SU-DHL-6 (cell line): ENCODE measurements around the gene PPP2R5C.

Source experiments
- H2AFZ ChIP-seq: fragments of 200-600 bp; sonication (generic); 2 replicates; pipeline ENCODE4 v1.6.1; 2014; ENCODE audit warnings: low read depth, mild to moderate bottlenecking, moderate library complexity, mixed read lengths, antibody characterized with exemption, low read length; ENCODE audit not compliant: severe bottlenecking
- H3F3A ChIP-seq: fragments of 200-600 bp; shearing (Covaris generic); 2 replicates; pipeline ENCODE4 v1.6.0; 2016; ENCODE audit warnings: antibody characterized with exemption, mild to moderate bottlenecking; ENCODE audit not compliant: insufficient read depth
- H3K27ac ChIP-seq: fragments of 200-600 bp; sonication (generic); 2 replicates; pipeline ENCODE4 v1.5.1; 2016; ENCODE audit warnings: low read depth, mild to moderate bottlenecking, low read length, moderate library complexity, mixed read lengths
- H3K27me3 ChIP-seq: fragments of 200-600 bp; sonication (generic), shearing (Covaris generic); 2 replicates; pipeline ENCODE4 v1.6.0; 2014; ENCODE audit warnings: mild to moderate bottlenecking, low read length
- H3K36me3 ChIP-seq: fragments of 200-600 bp; sonication (generic); 2 replicates; pipeline ENCODE4 v1.6.1; 2014; ENCODE audit warnings: mild to moderate bottlenecking, low read length, mixed read lengths
- H3K4me2 ChIP-seq: fragments of 300-600, 200-600 bp; shearing (Covaris generic), sonication (generic); 2 replicates; pipeline ENCODE4 v1.6.0; 2014; ENCODE audit warnings: low read length, low read depth, mild to moderate bottlenecking; ENCODE audit not compliant: poor library complexity, severe bottlenecking
- H3K4me3 ChIP-seq: fragments of 200-600 bp; sonication (generic); 2 replicates; pipeline ENCODE4 v1.5.1; 2014; ENCODE audit warnings: antibody characterized with exemption, low read length, mild to moderate bottlenecking, mixed read lengths; ENCODE audit not compliant: insufficient read depth, poor library complexity, severe bottlenecking
- H3K79me2 ChIP-seq: fragments of 200-600 bp; sonication (generic); 2 replicates; pipeline ENCODE4 v1.6.1; 2014; ENCODE audit warnings: mild to moderate bottlenecking, low read length, moderate library complexity; ENCODE audit not compliant: insufficient read depth
- H3K9ac ChIP-seq: fragments of 200-600 bp; sonication (generic); 2 replicates; pipeline ENCODE4 v1.7.0; 2014; ENCODE audit warnings: mild to moderate bottlenecking, low read length
- H3K9me2 ChIP-seq: fragments of 200-600 bp; sonication (generic); replicated peaks from 2 replicates; pipeline ENCODE4 v1.6.1; 2014; ENCODE audit warnings: low read length; ENCODE audit not compliant: insufficient read depth
- H3K9me3 ChIP-seq: fragments of 200-600 bp; sonication (generic); 2 replicates; pipeline ENCODE4 v1.6.1; 2014; ENCODE audit warnings: low read length, mixed read lengths; ENCODE audit not compliant: insufficient read depth
- H4K20me1 ChIP-seq: fragments of 200-600 bp; sonication (generic); 2 replicates; pipeline ENCODE4 v1.6.1; 2014; ENCODE audit warnings: low read depth, mild to moderate bottlenecking, antibody characterized with exemption, low read length, moderate library complexity, mixed read lengths
- EZH2phosphoT487 ChIP-seq: fragments of 200-600 bp; sonication (generic), shearing (Covaris generic); conservative IDR thresholded peaks from 2 replicates; pipeline ENCODE4 v1.6.1; 2018; ENCODE audit warnings: mild to moderate bottlenecking, antibody characterized with exemption, low read length, moderate library complexity, mixed read lengths
- TF ChIP-seq, protein P1 (sequence below): fragments of 200-600 bp; sonication (generic); IDR thresholded peaks from one replicate; pipeline ENCODE4 v1.5.1; 2017; ENCODE audit warnings: antibody characterized with exemption, mild to moderate bottlenecking, low read length, moderate library complexity; ENCODE audit not compliant: insufficient read depth, poor library complexity, severe bottlenecking

The PPP2R5C gene

DNA sequence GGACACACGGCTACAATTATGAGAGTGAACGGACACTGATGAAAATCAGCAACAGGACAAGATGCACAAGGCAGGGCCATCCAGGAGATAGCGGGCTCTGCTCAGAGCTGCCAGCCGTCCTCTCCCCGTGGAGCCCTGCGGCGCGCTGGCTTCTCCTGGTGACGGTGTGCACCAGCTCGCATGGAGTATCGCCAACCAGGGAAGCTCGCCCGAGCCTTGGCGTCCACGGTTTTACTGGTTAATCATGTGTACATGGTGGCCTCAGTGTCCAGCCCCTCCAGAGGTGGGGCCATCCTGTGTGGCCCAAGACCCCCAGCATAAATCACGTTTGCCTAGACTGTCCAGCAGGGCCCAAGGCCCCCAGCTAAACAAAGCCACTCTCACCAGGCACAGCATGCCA, 171.7 kb downstream of the PPP2R5C start:
- Histone ChIP-seq H2AFZ (no peak overlapping the region), H3K79me2 (no peaks in the 10 kb centered on the region), H3K36me3 (no peaks in the 10 kb centered on the region), H3K9me3 (no peaks in the 10 kb centered on the region), H3F3A (no peaks in the 10 kb centered on the region), H3K27ac (no peak overlapping the region), H3K4me2 (no peak overlapping the region), H3K9ac (no peak overlapping the region), H3K27me3 (no peaks in the 10 kb centered on the region), H3K9me2 (no peaks in the 10 kb centered on the region), H3K4me3 (no peak overlapping the region), H4K20me1 (no peaks in the 10 kb centered on the region)
- TF ChIP-seq, protein P1, sequence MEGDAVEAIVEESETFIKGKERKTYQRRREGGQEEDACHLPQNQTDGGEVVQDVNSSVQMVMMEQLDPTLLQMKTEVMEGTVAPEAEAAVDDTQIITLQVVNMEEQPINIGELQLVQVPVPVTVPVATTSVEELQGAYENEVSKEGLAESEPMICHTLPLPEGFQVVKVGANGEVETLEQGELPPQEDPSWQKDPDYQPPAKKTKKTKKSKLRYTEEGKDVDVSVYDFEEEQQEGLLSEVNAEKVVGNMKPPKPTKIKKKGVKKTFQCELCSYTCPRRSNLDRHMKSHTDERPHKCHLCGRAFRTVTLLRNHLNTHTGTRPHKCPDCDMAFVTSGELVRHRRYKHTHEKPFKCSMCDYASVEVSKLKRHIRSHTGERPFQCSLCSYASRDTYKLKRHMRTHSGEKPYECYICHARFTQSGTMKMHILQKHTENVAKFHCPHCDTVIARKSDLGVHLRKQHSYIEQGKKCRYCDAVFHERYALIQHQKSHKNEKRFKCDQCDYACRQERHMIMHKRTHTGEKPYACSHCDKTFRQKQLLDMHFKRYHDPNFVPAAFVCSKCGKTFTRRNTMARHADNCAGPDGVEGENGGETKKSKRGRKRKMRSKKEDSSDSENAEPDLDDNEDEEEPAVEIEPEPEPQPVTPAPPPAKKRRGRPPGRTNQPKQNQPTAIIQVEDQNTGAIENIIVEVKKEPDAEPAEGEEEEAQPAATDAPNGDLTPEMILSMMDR: no peak

DNA sequence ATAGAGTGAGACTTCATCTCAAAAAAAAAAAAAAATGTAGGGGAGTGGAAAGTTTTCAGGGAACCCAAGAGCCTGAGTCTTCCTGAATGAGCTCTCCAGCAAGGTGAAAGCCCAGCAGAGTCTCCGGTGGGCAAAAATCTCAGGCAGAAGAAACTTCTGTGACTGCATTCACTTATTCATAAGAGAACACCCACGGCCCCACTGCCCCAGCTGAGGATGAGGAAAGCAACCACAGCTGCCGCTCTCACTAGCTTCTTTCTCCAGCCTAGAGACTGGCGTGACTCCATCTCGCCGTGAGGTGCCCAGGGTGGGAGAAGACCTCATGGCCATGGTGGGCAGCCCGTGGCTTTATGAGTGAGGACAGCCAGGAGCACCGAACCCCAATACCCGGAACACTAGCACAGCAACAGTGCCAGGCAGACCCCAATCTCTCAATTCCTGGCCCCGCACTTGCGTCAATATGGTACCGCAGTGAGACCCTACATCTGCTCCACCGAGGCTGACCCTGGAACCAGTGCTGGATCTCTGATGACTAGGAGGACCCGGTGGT, 173.2 kb downstream of the PPP2R5C start:
- Histone ChIP-seq H4K20me1 (no peaks in the 10 kb centered on the region), H3K9ac (no peak overlapping the region), H3K4me3 (no peak overlapping the region), H3K4me2 (no peak overlapping the region), H3K79me2 (no peaks in the 10 kb centered on the region), H3K36me3 (no peaks in the 10 kb centered on the region), H3K27ac (no peak overlapping the region), H2AFZ (no peak overlapping the region), H3F3A (no peaks in the 10 kb centered on the region), H3K9me2 (no peaks in the 10 kb centered on the region), H3K27me3 (no peaks in the 10 kb centered on the region), H3K9me3 (no peaks in the 10 kb centered on the region)
- TF ChIP-seq EZH2phosphoT487: no peak
- TF ChIP-seq, protein P1: no peak

DNA sequence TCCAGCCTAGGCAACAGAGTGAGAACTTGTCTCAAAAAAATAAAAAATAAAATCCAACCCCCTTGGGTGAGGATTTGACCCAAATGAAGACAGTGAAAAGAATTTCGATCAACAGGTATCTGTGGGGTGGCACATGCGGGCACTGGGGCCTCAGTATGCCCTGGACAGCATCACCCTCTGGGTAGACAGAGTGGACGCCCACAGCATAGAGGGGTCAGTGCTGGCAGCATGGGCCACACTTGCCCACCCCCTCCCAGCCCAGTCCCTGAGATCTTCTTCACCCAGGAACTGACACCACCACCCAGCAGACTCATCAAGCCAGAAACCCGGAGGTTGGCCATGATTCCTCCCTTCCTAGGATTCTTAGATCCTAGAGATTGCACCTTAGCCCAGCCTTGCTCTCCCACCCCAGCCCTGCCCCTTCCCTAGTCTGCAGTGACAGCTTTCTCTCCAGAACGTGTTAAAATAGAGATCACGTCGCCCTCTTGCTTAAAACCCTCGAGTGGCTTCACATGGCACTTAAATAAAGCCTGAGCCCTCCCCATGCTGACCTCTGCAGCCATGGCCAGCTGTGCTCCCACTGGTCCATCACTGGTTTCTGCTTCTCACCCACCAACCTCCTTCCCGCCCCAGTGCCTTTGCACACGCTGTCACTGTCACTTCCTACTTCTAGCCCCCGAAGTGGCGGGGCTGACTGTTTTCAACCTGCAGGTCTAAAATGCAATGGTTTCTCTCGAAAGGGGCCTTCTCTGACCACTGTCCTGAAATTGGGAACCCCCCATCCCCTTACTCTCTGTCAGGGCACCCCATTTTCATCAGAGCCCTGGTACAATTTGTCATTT, 176.6 kb downstream of the PPP2R5C start:
- no peak overlapping the region for H3K27ac ChIP-seq
- H3K9me2 ChIP-seq: no peaks in the 10 kb centered on the region
- H3K9me3 ChIP-seq: no peaks in the 10 kb centered on the region
- H3K36me3 ChIP-seq: no peaks in the 10 kb centered on the region
- no peak overlapping the region for H3K4me2 ChIP-seq
- no peak overlapping the region for H3K9ac ChIP-seq
- no peaks in the 10 kb centered on the region for H3F3A ChIP-seq
- no peak overlapping the region for H3K4me3 ChIP-seq
- H2AFZ ChIP-seq: no peak overlapping the region
- no peaks in the 10 kb centered on the region for H3K79me2 ChIP-seq
- TF ChIP-seq, protein P1: no peak
- TF ChIP-seq EZH2phosphoT487: no peak
- H3K27me3 ChIP-seq: no peaks in the 10 kb centered on the region
- H4K20me1 ChIP-seq: no peaks in the 10 kb centered on the region
